HTERT RPE-1 (cell line): ENCODE measurements around the gene ARL14.

Experiments
- in situ Hi-C: fragments of 300-500 bp; cut with MboI; formaldehyde crosslinking; loops from 4 replicates; pipeline ENCODE4 v1.14.3; 2020; ENCODE audit warnings: low sequenced_read_pairs

ARL14 gene

GRCh38 chr3:160719710-160720109 is 42.8 kb downstream of the ARL14 start:
- in situ Hi-C loops, result no loop called here

- in situ Hi-C loops, result no loop called here
Observed at GRCh38 chr3:160720123-160720746, 43.3 kb downstream of the ARL14 start.

- in situ Hi-C loops, result no loop called here
Observed at GRCh38 chr3:160722331-160722730, 45.4 kb downstream of the ARL14 start.

GRCh38 chr3:160725338-160725737 is 48.4 kb downstream of the ARL14 start:
- in situ Hi-C loops, result no loop called here
